Tibial nerve (tissue), 4 donors: ENCODE data around the gene SPTLC2. TPM values are rescaled to one million over a fixed set of nuclear protein-coding genes. Genes with fewer than 3 reads are reported as not detected.

Experiments used
- DNase-seq, 2 donors: peaks; one replicate each; pipeline ENCODE4 v3.0.0-alpha.2; 2019; ENCODE audit warnings: low spot score in 2 of 2
- H3K27ac ChIP-seq, 4 donors: fragments of 200-600 bp; sonication (generic) in 3 of 4; one replicate each; pipeline ENCODE4 v1.5.1; 2017 to 2019; ENCODE audit warnings: mild to moderate bottlenecking in 1 of 4
- H3K27me3 ChIP-seq, 2 donors: fragments of 200-600 bp; sonication (generic) in 1 of 2; one replicate each; pipeline versions ENCODE4 v1.5.1 to v1.6.0; 2017 to 2019
- H3K36me3 ChIP-seq, 3 donors: fragments of 200-600 bp; sonication (generic); one replicate each; pipeline ENCODE4 v1.5.1; 2018 to 2019
- H3K4me1 ChIP-seq, 4 donors: fragments of 200-600 bp; sonication (generic) in 3 of 4; one replicate each; pipeline ENCODE4 v1.5.1; 2017 to 2019
- H3K4me3 ChIP-seq, 4 donors: fragments of 200-600 bp; sonication (generic) in 3 of 4; one replicate each; pipeline ENCODE4 v1.5.1; 2017 to 2019; ENCODE audit warnings: mild to moderate bottlenecking in 1 of 4, moderate library complexity in 1 of 4
- H3K9me3 ChIP-seq, 4 donors: fragments of 200-600 bp; sonication (generic) in 3 of 4; one replicate each; pipeline ENCODE4 v1.5.1; 2017 to 2019
- CTCF ChIP-seq, 5 experiments: fragments of 200-600 bp in 3 of 5; fragments of 450-650 bp in 2 of 5; sonication (generic) in 3 of 5; IDR thresholded peaks; one replicate each; pipeline ENCODE4 v1.5.1; 2016 to 2019; ENCODE audit warnings: antibody characterized with exemption in 5 of 5, mild to moderate bottlenecking in 3 of 5, moderate library complexity in 2 of 5
- EP300 ChIP-seq, 2 donors: sonication (generic); formaldehyde crosslinking; IDR thresholded peaks; one replicate each; pipeline ENCODE4 v1.6.1; 2017; ENCODE audit warnings: antibody characterized with exemption in 2 of 2, mild to moderate bottlenecking in 1 of 2
- POLR2A ChIP-seq, 2 donors: fragments of 450-650 bp; IDR thresholded peaks; one replicate each; pipeline ENCODE4 v1.6.1; 2017; ENCODE audit warnings: antibody characterized with exemption in 2 of 2, mild to moderate bottlenecking in 2 of 2, moderate library complexity in 2 of 2
- WGBS, 2 donors: methylation state at CpG; one replicate each; pipeline ENCODE4 v1.1.5; 2018; 5-methylcytosine and 5-hydroxymethylcytosine counted together
- total RNA-seq, 4 donors: library from RNA; depleted of rRNA; stranded (reverse); fragments of >200 nt; gene quantifications; one replicate each; pipeline ENCODE4 v1.1.0, GENCODE V29; 2016

The SPTLC2 gene
- total RNA-seq, 4 donors from 2014 or later: 25.5 to 45.2 (median 29.7) TPM

GRCh38 chr14:77646907-77647306, 30.5 kb upstream of the SPTLC2 start:
- Histone ChIP-seq H3K4me1 (peaks cover 0 to 6% (median 0%) of the 10 kb centered on the region in 4 donors), H3K27me3 (no peaks in the 10 kb centered on the region), H3K27ac (no peak overlapping the region), H3K36me3 (no peaks in the 10 kb centered on the region), H3K4me3 (no peak overlapping the region), H3K9me3 (no peaks in the 10 kb centered on the region)
- TF ChIP-seq CTCF (IDR thresholded peaks at IDR 0.05): no peak
- no peak for TF ChIP-seq EP300 (IDR thresholded peaks at IDR 0.05)
- no peak for TF ChIP-seq POLR2A (IDR thresholded peaks at IDR 0.05)
- no peak for DNase-seq
- WGBS, 2 donors: 86 to 91% methylated on average over 4 of the region's 4 CpGs

DNA sequence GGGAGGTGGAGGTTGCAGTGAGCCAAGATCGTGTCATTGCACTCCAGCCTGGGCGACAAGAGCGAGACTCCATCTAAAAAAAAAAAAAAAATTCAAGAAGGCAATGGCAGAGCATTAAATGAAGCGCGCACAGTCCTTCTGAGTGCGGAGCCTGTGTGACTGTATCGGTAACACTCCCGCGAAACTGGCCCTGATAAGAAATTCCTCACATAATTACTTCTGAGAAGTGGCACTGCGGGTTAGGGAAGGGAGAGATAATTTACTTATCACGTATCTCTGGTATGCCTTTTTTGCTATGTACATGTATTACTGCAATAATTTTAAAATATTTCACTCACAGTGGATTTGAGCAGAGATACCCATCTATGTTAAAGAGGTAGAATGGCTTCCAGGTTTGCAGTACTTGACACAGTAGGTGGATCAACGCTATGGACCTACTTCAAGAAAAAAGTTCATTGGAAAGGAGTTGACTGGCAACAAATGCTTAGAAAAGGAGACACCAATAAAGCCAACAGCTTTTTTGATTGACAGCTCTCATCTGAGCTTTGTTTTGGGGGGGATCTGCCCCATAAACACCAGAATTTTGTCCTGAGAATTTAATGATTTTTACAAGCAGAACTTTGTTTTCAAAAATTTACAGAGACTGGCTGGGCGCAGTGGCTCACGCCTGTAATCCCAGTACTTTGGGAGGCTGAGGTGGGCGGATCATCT, 29.2 kb upstream of the SPTLC2 start:
- Histone ChIP-seq H3K36me3 (no peaks in the 10 kb centered on the region), H3K27ac (no peak overlapping the region), H3K27me3 (no peaks in the 10 kb centered on the region), H3K4me3 (no peak overlapping the region), H3K4me1 (peaks cover 0 to 17% (median 3%) of the 10 kb centered on the region in 4 donors), H3K9me3 (no peaks in the 10 kb centered on the region)
- DNase-seq: no peak
- TF ChIP-seq POLR2A (IDR thresholded peaks at IDR 0.05) (no peak), CTCF (IDR thresholded peaks at IDR 0.05) (no peak)
- 89 to 90% methylated on average over 15 of the region's 15 CpGs for WGBS, 2 donors

DNA sequence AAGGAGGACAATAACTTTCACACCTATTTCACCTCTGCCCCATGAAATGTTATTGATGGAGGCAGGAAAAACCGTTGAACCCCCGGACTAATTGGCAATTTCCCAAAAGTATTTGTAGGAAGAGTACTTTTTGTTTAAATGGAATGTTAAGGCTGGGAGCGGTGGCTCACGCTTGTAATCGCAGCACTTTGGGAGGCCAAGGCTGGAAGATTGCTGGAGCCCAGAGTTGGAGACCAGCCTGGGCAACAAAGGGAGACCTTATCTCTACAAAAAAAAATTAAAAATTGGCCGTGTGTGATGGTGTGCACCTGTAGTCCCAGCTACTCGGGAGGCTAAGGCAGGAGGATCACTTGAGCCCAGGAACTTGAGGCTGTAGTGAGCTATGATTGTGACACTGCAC, 26.0 kb upstream of the SPTLC2 start:
- 61 to 66% methylated on average over 7 of the region's 7 CpGs for WGBS, 2 donors

DNA sequence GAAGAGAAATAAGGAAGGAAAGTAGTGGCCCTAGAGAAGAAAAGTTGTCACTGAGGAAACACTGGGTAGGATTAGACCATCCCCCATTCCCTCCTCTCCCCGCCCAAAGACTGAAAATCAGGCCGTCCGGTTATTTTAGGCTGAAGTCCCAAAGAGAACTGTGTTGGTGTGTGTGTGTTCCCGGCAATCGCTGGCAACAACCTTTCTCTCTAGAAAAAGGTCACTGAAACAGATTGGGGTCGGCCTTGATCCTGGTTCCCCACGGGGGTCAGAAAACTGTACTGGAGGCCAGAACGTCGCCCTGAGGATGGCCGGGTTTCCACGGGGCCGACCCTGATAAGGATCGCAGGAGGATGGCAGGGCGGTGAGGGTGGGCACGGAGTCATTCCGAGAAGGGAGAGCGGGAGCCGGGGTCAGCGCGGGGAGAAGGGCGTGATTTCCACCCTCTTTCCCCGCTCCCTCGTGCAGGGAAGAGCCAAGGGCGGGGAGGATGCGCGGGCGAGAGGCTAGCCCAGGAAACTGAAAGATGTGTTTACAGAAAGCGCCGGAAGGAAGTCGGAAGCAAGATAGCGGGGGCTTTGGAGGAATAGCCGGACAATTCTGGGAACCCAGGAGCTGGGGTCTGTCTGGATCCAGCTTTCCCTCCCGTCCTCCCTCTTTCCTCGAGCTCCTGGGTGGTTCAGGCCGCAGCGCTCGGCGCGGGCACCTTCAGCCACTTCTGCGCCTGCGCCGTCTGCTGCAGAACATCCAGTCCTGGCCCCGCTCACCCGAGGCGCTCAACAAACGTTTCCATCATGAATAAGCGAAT, 25.3 kb upstream of the SPTLC2 start:
- peaks cover 0 to 4% (median 0%) of the 10 kb centered on the region in 4 donors for H3K9me3 ChIP-seq
- H3K4me3 ChIP-seq: peak overlapping the region; percentile 38 to 63 (median 44)
- peak overlapping the region; percentile 71 to 94 (median 84) for H3K27ac ChIP-seq
- peak in 1 of 2 donors; percentile 51 for TF ChIP-seq EP300 (IDR thresholded peaks at IDR 0.05)
- TF ChIP-seq POLR2A (IDR thresholded peaks at IDR 0.05): no peak
- no peak for TF ChIP-seq CTCF (IDR thresholded peaks at IDR 0.05)
- no peaks in the 10 kb centered on the region for H3K36me3 ChIP-seq
- 1 to 14% methylated on average over 46 to 47 of the region's 47 CpGs for WGBS, 2 donors
- peaks cover 0 to 17% (median 3%) of the 10 kb centered on the region in 4 donors for H3K4me1 ChIP-seq
- H3K27me3 ChIP-seq: no peaks in the 10 kb centered on the region
- peak; percentile 68 to 74 for DNase-seq

More for the DNA sequence above, 26.0 kb upstream of the SPTLC2 start:
- peak overlapping the region; percentile 71 to 94 (median 84) for H3K27ac ChIP-seq
- H3K9me3 ChIP-seq: peaks cover 0 to 4% (median 0%) of the 10 kb centered on the region in 4 donors
- no peak for DNase-seq
- peaks cover 0 to 17% (median 3%) of the 10 kb centered on the region in 4 donors for H3K4me1 ChIP-seq
- TF ChIP-seq EP300 (IDR thresholded peaks at IDR 0.05) (no peak), CTCF (IDR thresholded peaks at IDR 0.05) (no peak), POLR2A (IDR thresholded peaks at IDR 0.05) (no peak)
- H3K4me3 ChIP-seq: peak overlapping the region; percentile 38 to 63 (median 44)
- no peaks in the 10 kb centered on the region for H3K36me3 ChIP-seq
- no peaks in the 10 kb centered on the region for H3K27me3 ChIP-seq
